ENCODE results near the gene CSMD2. TPM values are rescaled to one million over a fixed set of nuclear protein-coding genes. Genes with fewer than 3 reads are reported as not detected.

The CSMD2 gene
- total RNA-seq, 1 experiment from 2014 or later, result 0.03 TPM

DNA sequence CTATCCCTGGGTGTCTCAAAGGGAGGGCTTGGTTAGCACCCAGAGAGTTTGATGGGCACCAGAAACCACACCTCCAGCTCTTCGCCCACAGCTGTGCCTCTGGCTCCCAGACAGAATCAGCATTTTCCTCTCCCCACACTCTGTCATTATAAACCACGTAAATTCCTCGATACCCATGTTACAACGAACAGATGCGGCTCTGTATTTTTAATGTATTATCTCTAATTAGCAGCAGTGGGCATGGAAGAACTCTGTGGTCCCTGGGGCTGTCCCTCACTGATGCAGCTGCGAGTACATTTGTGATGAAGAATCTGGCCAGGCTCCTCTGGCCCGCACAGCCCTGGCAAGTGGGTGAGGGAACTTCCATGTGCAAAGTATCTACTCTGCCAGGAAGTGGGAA, 290.4 kb downstream of the CSMD2 start:
- in situ Hi-C loops (cut with HindIII; ENCODE audit: low pct_unique_long_range_greater_than_20kb, low sequenced_read_pairs), result no loop called here
- no peak for DNase-seq (ENCODE audit: low read depth, low spot score)

- DNase-seq (ENCODE audit: low read depth, low spot score), result no peak
- in situ Hi-C loops (cut with HindIII; ENCODE audit: low pct_unique_long_range_greater_than_20kb, low sequenced_read_pairs), result no loop called here
Measured at GRCh38 chr1:33872683-33873082, 292.3 kb downstream of the CSMD2 start.

DNA sequence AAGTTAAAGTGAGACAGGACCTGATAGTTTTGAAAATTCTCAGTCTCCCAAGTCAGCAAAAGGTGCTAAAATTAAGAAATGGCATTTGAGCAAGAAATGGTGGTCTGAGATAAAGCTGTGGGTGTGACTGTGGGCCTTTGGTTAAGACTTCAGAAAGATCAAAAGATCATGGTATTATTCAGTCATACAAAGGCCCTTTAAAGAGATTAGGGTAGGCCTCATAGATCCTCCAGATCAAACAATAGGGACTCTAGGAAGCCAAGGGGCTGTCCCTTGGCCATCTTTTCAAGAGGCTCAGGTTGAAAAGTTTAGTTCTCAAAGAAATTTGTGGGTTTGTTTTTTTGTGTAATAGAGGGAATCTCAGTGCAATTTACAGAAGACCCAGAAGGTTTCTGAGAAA, 292.8 kb downstream of the CSMD2 start:
- no peak for DNase-seq (ENCODE audit: low read depth, low spot score)
- in situ Hi-C loops (cut with HindIII; ENCODE audit: low pct_unique_long_range_greater_than_20kb, low sequenced_read_pairs), result no loop called here

DNA sequence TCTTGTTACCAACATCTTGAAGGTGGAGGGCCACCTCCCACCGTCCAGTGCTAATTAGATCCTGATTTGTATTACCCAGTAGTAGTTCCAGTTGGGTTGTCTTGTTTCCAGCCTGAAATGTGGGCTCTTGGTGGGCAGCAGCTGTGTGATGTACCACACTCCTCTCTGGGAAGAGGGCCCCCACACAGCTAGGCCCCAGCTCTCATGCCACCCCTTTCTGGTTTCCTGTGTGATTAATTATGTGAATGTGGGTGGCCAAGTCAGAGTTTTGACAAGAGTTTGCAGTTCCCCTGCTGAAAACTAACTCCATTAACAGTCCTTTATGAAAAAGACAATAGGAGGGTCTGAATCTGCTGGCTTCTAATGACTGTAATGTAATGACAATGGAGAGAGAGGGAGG, 297.3 kb downstream of the CSMD2 start:
- in situ Hi-C loops (cut with HindIII; ENCODE audit: low pct_unique_long_range_greater_than_20kb, low sequenced_read_pairs), result no loop called here
- DNase-seq (ENCODE audit: low read depth, low spot score), result no peak

DNA sequence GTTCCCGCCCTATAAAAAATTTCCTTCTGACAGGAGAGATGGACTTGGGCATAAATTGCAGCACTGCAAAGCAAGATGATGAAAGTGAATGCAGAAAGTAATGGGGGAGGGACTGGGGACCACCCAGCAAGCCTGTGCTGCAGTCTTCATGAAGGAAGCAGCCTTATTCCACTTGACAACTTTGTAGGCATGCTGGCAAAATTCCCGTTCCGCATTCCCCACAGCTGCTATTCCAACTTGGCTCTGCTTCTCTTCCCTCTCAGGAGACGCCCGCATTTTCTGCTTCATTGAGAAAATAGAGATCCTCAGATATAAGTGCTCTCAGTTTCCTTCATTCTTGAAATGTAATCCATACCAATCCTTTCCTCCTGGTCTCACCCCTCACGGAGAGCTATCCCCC, 298.7 kb downstream of the CSMD2 start:
- DNase-seq (ENCODE audit: low read depth, low spot score), result no peak
- in situ Hi-C loops (cut with HindIII; ENCODE audit: low pct_unique_long_range_greater_than_20kb, low sequenced_read_pairs), result no loop called here

GRCh38 chr1:33864460-33865389, 300.3 kb downstream of the CSMD2 start:
- no peak for DNase-seq (ENCODE audit: low read depth, low spot score)

DNA sequence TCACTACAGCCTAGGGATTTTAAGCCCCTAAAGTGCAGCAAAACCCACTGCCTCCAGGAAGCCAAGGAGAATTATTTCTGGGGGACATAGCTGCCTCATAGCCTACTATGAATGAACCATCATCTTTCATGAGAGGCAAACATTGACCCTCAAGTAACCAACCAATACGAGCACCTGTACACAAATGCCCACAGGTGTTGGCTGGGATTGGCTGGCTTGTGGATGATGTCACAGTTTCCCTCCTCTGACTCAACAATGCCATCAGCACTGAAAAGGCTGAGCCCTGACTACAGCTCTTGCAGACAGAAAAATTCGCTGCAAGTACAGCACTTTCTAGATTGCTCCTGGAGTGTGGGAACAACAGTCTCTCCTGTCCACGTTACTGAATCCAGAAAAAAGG, 301.3 kb downstream of the CSMD2 start, which contains the start of gene HMGB4:
Gene HMGB4 (plus strand): TSS at position 301 of the 400 bp plus-strand sequence. CDS start 113 bp downstream, outside the sequence.
- DNase-seq (ENCODE audit: low read depth, low spot score), result no peak
- in situ Hi-C loops (cut with HindIII; ENCODE audit: low pct_unique_long_range_greater_than_20kb, low sequenced_read_pairs), result no loop called here

More at GRCh38 chr1:33864460-33865389, 300.3 kb downstream of the CSMD2 start:
- in situ Hi-C loops (cut with HindIII; ENCODE audit: low pct_unique_long_range_greater_than_20kb, low sequenced_read_pairs), result no loop called here

- no peak for DNase-seq (ENCODE audit: low read depth, low spot score)
Measured at GRCh38 chr1:33860671-33861070, 304.4 kb downstream of the CSMD2 start.

DNA sequence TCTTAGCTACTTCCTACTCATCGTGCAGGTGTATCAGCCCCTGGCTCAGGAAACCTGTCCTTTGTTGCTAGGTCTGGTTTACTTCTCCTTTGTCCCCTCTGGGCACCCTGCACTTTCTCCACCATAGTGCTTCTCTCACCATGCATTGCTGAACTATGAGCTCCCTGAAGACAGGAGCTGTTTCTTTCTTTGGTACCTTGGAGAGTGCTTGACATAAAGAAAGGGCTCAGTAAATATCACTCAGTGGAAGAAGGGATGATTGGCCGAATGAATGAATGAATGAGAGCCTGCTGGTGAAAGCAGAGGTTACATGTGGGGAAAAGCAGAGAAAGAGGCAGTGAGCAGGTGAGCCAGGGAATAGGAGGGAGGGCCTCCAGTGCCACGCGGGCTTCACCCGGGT, 310.9 kb downstream of the CSMD2 start:
- DNase-seq (ENCODE audit: low read depth, low spot score), result no peak
- in situ Hi-C loops (cut with HindIII; ENCODE audit: low pct_unique_long_range_greater_than_20kb, low sequenced_read_pairs), result no loop called here

More at GRCh38 chr1:33860671-33861070, 304.4 kb downstream of the CSMD2 start:
- in situ Hi-C loops (cut with HindIII; ENCODE audit: low pct_unique_long_range_greater_than_20kb, low sequenced_read_pairs), result no loop called here

DNA sequence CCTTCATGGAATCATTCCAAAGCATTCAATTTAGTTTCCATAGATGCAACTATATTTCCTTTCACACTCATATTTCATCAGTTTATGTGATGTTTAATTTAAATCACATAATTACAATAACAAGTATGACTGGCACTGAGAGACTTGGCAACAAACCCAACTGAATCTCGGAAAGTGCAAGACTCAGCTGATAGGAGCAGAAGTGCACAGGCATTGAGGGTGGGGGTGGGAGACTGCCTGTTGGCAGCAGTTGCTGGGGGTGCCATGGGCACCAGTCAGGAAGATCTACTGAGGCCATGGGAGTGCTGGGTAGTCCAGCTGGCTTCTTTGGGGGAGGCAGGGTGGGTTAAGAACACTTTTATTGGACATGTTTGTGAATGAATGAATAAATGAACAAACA, 311.6 kb downstream of the CSMD2 start:
- in situ Hi-C loops (cut with HindIII; ENCODE audit: low pct_unique_long_range_greater_than_20kb, low sequenced_read_pairs), result no loop called here
- no peak for DNase-seq (ENCODE audit: low read depth, low spot score)

- in situ Hi-C loops (cut with HindIII; ENCODE audit: low pct_unique_long_range_greater_than_20kb, low sequenced_read_pairs), result no loop called here
- DNase-seq (ENCODE audit: low read depth, low spot score), result no peak
Measured at GRCh38 chr1:33852711-33853110, 312.3 kb downstream of the CSMD2 start.

DNA sequence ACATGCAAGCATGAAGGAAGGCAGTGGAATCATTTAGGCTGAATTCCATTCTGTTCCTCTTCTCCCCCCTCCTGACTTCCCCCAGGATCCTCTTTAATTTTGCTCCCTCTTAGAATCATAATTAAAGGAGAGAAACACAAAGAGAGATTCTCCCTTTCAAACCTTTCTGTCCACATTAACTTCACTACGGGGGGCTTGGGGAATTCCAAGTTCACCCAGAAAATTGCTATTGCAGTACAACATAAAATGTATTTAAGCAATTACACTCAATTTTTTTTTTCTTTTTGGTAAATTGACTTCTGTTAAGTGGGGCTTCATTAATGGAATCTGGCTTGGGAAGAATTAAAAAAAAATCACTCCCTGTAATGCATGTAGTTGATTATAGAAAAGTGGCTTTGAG, 314.5 kb downstream of the CSMD2 start:
- in situ Hi-C loops (cut with HindIII; ENCODE audit: low pct_unique_long_range_greater_than_20kb, low sequenced_read_pairs), result no loop called here
- DNase-seq (ENCODE audit: low read depth, low spot score), result no peak

DNA sequence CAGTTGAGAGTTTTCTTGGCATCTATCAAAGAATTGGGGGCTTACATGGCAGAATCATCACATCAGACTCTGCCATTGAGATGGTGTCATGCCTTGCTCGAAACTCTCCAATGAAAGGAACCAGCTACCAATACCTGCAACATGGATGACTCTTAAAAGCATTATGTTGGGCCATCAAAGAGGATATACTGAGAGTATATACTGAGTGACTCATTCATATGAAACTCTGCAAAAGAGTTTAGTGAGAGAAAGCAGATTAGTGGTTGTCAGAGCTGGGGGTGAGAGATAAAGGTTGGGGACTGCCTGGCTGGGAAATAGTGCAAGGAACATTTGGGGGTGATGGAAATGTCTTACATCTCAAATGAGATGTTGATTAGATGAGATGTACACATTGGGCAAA, 315.8 kb downstream of the CSMD2 start:
- DNase-seq (ENCODE audit: low read depth, low spot score), result no peak
- in situ Hi-C loops (cut with HindIII; ENCODE audit: low pct_unique_long_range_greater_than_20kb, low sequenced_read_pairs), result no loop called here

DNA sequence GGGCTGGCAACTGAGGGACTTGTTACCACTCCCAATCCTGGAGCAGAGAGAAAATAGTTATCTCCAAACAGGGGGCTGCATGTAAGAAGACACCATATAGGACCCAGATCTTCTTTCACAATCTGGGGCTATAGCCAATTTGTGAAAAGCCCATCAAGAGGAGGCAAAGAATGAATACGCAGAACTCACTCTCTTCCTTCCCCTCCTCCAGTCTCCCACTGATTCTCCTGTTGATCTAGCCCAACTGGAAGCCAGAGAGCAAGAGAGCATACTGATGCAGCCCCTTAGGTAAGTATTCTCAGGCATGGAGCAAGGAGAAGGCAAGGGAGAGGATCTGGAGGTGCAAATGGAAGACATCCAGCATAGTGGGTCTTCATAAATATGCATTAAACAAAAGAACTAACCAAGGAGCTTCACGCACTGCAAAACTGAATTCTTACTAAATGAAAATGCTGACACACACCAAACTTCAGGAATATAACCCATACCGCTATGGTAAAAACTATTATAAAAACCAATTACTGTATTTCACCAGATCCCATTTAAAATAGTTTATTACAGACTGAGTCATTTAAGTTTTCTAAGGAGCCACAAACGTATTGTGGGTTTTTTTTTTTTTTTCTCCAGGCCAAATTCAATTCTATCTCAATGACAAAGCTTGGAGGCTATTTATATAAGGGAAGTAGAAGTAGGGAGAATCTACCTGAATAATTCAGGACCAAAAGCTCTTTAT, 316.7 kb downstream of the CSMD2 start:
- DNase-seq (ENCODE audit: low read depth, low spot score), result no peak
- in situ Hi-C loops (cut with HindIII; ENCODE audit: low pct_unique_long_range_greater_than_20kb, low sequenced_read_pairs), result no loop called here

DNA sequence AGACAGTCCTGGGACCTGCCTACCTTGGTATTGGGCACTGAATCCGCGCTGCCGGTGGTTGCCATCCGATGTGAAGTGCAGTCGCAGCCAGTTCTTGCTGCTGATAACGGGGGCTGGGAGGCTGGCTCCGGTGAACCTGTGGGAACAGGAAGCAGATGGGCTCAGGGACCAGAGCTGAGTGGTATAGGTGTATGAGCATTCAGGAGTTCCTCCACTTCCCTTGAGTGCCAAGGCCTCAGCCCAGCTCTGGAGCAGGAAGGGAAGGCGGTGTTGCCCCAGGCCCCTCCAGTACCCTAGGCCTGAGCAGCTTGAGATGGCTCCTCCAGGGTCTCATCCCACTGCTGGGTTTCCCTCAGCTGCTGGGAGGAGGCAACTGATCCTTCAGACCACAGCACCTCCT, 318.2 kb downstream of the CSMD2 start:
- in situ Hi-C loops (cut with HindIII; ENCODE audit: low pct_unique_long_range_greater_than_20kb, low sequenced_read_pairs), result no loop called here
- no peak for DNase-seq (ENCODE audit: low read depth, low spot score)

DNA sequence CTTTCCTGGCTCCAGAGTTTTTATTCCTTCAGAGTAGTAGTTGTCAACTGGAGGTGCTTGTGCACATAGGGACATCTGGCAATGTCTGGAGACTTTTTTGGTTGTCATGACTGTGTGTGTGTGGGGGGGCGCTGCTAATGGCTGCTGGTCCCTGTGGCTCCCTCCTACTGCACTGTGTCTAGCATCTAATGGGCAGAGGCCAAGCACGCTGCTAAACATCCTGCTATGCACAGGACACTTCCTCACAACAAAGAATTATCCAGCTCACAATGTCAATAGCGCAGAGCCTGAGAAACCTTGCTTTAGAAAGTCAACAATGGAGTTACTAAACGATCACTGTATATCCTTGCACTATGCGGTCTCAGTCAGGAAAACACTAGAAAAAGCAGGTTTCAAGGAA, 320.9 kb downstream of the CSMD2 start:
- no peak for DNase-seq (ENCODE audit: low read depth, low spot score)
- in situ Hi-C loops (cut with HindIII; ENCODE audit: low pct_unique_long_range_greater_than_20kb, low sequenced_read_pairs), result no loop called here

DNA sequence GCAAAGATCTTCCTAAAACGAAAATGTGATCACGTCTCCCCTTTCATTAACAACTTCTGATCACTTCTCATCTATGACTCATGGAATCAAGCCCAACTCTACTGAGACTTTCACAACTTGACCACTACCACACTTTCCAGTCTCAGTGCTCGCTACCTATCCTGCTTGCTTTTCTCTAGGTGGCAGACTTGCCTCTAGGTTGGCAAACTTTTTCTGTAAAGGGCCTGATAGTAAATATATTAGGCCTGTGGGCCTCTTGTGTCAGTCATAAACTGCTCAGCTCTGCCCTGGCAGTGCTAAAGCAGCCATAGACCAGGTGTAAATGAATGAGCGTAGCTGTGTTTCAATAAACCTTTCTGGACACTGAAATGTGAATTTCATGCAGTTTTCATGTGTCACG, 322.7 kb downstream of the CSMD2 start:
- in situ Hi-C loops (cut with HindIII; ENCODE audit: low pct_unique_long_range_greater_than_20kb, low sequenced_read_pairs), result no loop called here

GRCh38 chr1:33841494-33841893, 323.5 kb downstream of the CSMD2 start:
- in situ Hi-C loops (cut with HindIII; ENCODE audit: low pct_unique_long_range_greater_than_20kb, low sequenced_read_pairs), result no loop called here
- no peak for DNase-seq (ENCODE audit: low read depth, low spot score)

More for the DNA sequence above, 322.7 kb downstream of the CSMD2 start:
- DNase-seq (ENCODE audit: low read depth, low spot score), result peak; percentile 28

GRCh38 chr1:33837635-33838034, 327.4 kb downstream of the CSMD2 start:
- DNase-seq (ENCODE audit: low read depth, low spot score), result no peak
- in situ Hi-C loops (cut with HindIII; ENCODE audit: low pct_unique_long_range_greater_than_20kb, low sequenced_read_pairs), result no loop called here
